A673 (cell line): ENCODE measurements around the gene SLC29A3.

Experiments
- CTCF ChIP-seq: fragments of 300-800, 200-600 bp; sonication (generic); conservative IDR thresholded peaks from 2 replicates; pipeline ENCODE4 v1.5.1; 2017; ENCODE audit warnings: low read depth, mild to moderate bottlenecking, antibody characterized with exemption, low read length, moderate library complexity, mixed read lengths
- EZH2 ChIP-seq: fragments of 200-600 bp; sonication (generic); IDR thresholded peaks from 2 replicates; pipeline ENCODE4 v1.6.1; 2017; ENCODE audit warnings: borderline replicate concordance, low read depth, mild to moderate bottlenecking, mixed read lengths, antibody characterized with exemption, low read length; ENCODE audit not compliant: poor library complexity, severe bottlenecking

GRCh38 chr10:71314028-71314693 lies 4.9 kb upstream of the SLC29A3 start:
- TF ChIP-seq EZH2 (no peak), CTCF (peak; percentile 66)
